Endometrial microvascular endothelial cells (primary cell): ENCODE data around the gene CDC42. TPM values are rescaled to one million over a fixed set of nuclear protein-coding genes. Genes with fewer than 3 reads are reported as not detected.
"Not testable (repeated sequence)": the region's sequence is repeated elsewhere in the genome, so short reads cannot be mapped to it uniquely, and the experiment has no call there.

Experiments used
- in situ Hi-C: cut with HindIII; loops from 2 replicates; pipeline ENCODE4 v1.10.0; 2017; ENCODE audit warnings: low sequenced_read_pairs, low pct_unique_long_range_greater_than_20kb; ENCODE audit errors: inconsistent ontology term
- total RNA-seq: library from RNA; depleted of rRNA; stranded (reverse); fragments of >200 nt; gene quantifications from one replicate; pipeline ENCODE4 v1.2.3, GENCODE V29; 2015; ENCODE audit errors: inconsistent ontology term

CDC42 gene
- total RNA-seq, 1 donor from 2014 or later: 554 TPM

DNA sequence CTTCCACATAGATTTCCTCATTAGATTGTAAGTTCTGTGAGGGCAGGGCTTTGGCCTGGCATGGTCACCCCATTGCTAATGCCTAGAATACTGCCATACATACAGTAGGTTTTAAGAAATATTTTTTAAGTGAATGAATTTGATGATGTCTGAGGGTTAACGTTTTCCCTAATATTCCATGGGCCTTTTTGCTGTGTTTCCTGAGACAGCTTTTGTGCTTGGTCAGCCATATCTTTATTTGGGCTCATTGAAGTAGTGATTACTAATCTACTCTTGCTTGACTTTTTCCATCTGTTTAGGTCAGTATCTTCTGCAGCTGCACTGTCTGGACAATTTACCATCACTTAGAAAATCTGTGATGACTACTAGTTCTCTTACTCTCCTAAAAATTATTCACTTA, 3.5 kb downstream of the CDC42 start:
- in situ Hi-C loops: loop anchor here (10.0 kb wide), 1 partner anchor 49 kb away; no protein-coding TSS in a partner anchor

DNA sequence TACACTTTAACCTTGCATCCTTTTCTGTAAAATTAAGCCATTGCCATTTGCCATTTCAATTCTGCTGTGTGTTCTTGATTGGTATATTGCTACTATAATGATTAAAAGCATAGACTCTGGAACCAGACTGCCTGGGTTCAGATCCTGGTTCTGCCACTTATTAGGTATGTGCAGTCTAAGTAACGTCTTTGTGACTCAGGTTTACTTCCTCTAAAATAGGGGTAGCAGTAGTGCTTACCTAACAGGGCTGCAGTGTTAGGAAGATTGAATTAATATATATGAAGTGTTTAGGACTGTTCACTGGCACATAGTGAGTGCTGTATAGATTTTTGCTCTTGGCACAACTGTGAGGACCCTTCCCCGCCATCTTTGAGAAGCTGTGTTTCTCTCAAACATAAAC, 4.4 kb downstream of the CDC42 start:
- in situ Hi-C loops: loop anchor here (10.0 kb wide), 1 partner anchor 48 kb away; no protein-coding TSS in a partner anchor

GRCh38 chr1:22057861-22058260, 5.4 kb downstream of the CDC42 start:
- in situ Hi-C loops: loop anchor here (10.0 kb wide), 1 partner anchor 47 kb away; no protein-coding TSS in a partner anchor

DNA sequence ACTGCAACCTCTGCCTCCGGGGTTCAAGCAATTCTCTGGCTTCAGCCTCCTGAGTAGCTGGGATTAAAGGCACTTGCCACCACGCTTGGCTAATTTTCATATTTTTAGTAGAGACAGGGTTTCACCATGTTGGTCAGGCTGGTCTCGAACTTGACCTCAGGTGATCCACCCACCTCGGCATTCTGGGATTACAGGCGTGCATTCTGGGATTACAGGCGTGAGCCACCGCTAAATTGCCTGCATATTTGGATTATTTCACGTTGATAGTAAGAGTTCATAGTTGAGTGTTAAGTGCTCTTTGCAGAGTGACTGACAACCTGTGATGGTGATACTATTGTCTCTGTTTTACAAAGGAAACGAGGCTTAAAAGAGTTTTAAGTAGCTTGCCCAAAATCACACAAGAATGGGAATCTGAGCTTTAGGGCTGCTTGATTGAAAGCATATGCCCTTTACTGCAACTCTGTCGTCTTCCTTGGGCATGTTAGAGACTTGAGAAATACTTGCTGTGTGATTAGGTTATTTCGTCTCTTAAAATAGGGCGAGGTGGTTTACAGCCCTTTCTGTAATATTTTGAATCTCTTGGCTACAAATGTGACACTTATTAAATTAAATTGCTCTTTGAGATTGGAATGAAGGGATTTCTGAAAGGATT, 12.4 kb downstream of the CDC42 start:
- in situ Hi-C loops: no loop called here

DNA sequence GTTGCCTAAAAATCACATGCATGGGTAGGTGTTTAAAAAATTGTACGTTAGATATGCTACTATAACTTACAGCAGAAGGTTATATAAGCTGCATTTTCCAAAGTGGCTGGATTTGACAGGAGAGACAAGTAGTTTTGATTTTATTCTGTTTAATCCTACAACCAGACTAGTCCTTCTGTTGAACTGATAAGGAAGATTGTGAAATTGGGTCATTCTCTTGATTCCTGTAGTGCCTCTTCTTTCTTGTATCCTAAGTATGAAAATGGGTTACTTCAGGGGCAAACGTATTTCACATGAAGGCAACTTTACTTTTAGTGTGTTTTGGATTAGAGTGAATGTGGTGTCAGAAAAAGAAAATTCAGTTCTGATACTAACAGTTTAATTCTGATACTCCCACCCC, 19.0 kb downstream of the CDC42 start:
- in situ Hi-C loops: no loop called here

- in situ Hi-C loops: no loop called here
Observed at GRCh38 chr1:22074803-22075202, 22.3 kb downstream of the CDC42 start.

GRCh38 chr1:22075718-22076117, 23.2 kb downstream of the CDC42 start:
- in situ Hi-C loops: no loop called here

GRCh38 chr1:22076346-22076745, 23.8 kb downstream of the CDC42 start:
- in situ Hi-C loops: no loop called here

DNA sequence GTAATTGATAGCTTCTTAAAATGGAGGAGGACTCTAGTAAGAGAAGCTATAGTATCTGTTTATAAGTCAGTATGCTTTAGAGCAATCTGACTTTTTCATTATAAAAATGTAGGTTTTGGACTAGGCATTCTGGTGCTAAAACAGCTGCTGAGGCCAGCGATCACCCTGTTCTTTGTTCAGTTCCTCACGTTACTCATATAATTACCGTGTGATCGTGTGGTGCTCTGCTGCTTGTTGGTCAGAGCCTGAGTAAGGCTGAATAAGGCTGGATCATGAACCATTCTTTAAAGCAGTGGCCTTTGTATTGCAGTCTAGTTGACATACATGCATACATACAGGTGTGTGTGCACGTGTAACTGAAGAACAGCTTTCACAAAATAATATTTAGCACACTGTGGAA, 25.2 kb downstream of the CDC42 start:
- in situ Hi-C loops: no loop called here

DNA sequence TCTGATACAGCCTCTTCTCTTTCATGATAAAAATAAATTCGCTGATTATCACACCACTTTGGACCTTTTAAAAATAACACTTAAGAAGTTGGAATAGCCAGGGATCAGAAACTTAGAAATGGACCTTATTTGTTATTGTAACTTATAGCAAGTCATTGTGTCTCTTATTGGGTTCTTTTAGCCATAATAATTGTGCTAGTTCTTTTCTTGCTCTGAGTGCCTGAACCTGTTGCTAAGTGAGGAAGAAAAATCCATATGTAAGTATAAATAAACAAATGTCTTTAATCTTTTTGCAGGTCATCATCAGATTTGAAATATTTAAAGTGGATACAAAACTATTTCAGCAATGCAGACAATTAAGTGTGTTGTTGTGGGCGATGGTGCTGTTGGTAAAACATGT, 25.6 kb downstream of the CDC42 start:
- in situ Hi-C loops: no loop called here

DNA sequence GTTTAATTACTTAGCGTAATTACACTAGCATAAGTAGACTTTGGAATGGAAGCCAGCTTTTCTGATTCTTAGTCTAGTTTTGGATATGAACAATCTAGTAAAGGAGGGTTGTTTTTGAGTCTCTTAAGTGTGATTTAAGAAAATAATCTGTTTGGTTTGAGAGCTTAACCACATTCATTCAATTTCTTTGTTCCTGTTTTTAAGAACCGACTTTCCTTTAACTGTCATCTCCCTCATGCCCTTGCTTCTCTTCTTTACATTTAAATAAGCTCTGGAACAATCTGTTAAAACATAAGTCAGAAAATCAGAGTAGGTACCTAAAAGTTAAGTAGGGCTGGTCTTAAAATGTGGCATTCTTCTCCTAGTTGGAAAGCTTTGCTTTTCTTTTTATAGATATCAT, 27.7 kb downstream of the CDC42 start:
- in situ Hi-C loops: no loop called here

DNA sequence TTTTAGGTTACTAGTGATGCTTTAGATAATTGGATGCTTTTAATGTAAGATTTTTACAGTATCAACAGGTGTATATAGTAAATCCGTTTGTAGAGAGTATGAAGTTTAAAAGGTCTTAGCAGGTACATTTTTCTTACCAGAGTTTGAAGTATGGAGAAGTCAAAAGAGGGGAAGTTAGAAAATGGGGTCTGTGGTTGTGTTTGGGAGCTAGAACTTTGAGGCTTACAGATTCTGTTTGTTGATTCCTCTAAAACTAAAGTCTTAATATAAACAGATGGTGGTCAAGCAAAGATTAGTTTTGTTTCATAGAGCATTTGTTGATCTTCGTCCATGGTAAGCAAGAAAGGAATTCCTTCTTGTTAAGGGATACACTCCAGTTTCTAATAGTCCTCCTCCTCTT, 35.8 kb downstream of the CDC42 start:
- in situ Hi-C loops: no loop called here

DNA sequence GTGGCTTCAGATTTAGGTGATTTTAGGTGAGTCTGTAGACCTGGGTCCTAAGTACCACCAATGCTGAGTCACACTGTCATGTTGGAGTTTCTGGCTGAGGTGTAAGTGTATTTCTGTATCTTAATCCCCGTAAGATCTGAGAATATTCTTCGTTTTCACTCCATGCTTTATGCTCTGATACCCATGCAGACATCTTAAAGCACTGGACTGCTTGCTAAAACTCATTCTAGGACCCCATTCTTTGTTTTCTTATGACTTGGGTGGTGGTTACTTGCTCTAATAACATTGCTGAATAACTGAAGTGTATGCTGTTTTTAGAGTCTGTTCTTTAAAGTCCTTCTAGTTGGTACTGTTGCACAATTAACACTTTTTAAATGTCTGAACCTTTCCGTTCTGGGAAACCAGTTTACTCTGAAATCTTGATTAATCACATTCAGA, 36.6 kb downstream of the CDC42 start:
- in situ Hi-C loops: no loop called here

- in situ Hi-C loops: no loop called here
Observed at GRCh38 chr1:22089787-22090186, 37.3 kb downstream of the CDC42 start.

- in situ Hi-C loops: no loop called here
Observed at GRCh38 chr1:22090867-22091266, 38.4 kb downstream of the CDC42 start.

- in situ Hi-C loops: not testable (repeated sequence)
Observed at GRCh38 chr1:22092026-22092768, 39.7 kb downstream of the CDC42 start.

DNA sequence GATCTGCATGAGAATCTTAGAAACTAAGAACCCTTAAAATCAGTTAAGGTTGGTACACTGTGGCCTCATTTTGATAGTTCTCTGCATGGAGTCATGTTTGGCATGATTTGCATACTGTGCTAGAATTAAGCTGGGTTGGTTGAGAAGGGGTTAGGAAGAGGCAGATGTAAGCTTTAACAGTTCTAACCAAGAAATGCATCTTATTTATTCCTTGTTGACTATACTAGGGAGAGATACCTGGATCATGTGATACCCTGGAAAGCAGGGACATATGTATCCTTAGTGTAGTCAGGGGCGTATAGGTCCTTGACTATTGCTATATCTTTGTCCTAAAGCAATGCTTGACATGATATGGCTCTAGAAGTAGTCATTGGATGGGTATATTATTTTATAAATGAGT, 41.0 kb downstream of the CDC42 start:
- in situ Hi-C loops: no loop called here

DNA sequence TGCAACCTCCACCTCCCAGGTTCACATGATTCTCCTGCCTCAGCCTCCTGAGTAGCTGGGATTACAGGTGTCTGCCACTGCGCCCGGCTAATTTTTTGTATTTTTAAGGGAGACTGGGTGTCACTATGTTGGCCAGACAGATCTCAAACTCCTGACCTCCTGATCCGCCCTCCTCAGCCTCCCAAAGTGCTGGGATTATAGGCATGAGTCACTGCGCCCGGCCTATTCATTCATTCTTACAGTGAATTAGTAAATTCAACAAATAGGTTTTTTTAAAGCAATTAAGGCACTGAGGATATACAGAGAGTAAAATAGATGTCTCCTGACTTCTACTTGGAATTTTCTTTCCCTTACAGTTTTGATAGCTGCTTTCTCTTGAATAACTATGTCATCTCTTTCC, 43.5 kb downstream of the CDC42 start:
- in situ Hi-C loops: no loop called here

DNA sequence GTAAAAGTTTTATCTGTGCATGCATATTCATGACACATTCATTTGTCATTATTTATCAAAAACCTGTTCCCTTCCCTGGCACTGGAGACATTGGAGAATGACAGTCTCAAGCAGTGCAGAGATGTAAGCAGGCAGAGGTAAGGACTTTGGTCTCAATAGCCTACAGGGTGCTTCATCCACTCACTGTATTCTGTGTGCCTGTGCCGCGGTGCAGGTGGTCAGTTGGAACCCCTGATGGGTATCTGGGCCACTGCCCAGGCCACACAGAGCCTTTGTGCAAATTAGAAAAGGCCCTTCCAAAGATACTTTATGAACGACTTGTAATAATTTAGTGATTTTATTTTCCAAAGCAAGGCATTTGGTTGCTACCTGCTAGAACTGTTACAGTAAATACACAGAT, 44.0 kb downstream of the CDC42 start:
- in situ Hi-C loops: no loop called here

- in situ Hi-C loops: no loop called here
Observed at GRCh38 chr1:22098752-22099151, 46.2 kb downstream of the CDC42 start.
